Measurements from ENCODE around the gene NDUFB8.
A peak's percentile ranks its signal among the peaks of the same experiment; 100 is the strongest.

NDUFB8 gene

DNA sequence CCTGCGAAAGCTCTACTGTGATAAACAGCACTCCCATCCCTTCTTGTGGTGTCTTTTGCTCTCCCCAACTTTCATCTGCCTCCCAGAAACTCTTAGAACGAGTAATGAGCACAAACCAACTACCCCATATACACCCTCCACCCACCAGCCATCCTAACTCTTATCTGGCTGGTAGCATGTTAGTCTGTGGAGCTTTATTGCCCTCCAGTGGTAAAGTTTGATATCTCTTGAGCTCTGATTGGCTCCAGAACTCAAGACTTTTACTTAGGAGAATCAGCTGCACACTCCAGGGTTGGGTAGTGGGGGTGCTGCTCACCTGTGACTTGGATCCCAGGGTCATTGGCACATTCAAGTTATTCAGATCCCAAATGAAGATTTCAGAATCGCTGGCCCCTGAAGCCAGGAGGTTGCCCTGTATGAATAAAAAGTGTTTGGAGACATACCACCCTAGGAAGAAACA is 20.9 kb downstream of the NDUFB8 start:
- TF ChIP-seq CTCF (conservative IDR thresholded peaks at IDR 0.05; ENCODE audit: low read depth, low read length), result peak; percentile 77
- no peak overlapping the region for H3K4me3 ChIP-seq (ENCODE audit: low read depth, low read length)
- peak; percentile 79 for DNase-seq (ENCODE audit: low read depth)

GRCh38 chr10:100508266-100508665 is 21.4 kb downstream of the NDUFB8 start:
- TF ChIP-seq CTCF (conservative IDR thresholded peaks at IDR 0.05; ENCODE audit: low read depth, low read length), result no peak
- H3K4me3 ChIP-seq (ENCODE audit: low read depth, low read length), result no peak overlapping the region
- DNase-seq (ENCODE audit: low read depth), result no peak

- no peak overlapping the region for H3K4me3 ChIP-seq (ENCODE audit: low read depth, low read length)
- TF ChIP-seq CTCF (conservative IDR thresholded peaks at IDR 0.05; ENCODE audit: low read depth, low read length), result no peak
- DNase-seq (ENCODE audit: low read depth), result no peak
Measured at GRCh38 chr10:100507357-100507732, 22.3 kb downstream of the NDUFB8 start.

DNA sequence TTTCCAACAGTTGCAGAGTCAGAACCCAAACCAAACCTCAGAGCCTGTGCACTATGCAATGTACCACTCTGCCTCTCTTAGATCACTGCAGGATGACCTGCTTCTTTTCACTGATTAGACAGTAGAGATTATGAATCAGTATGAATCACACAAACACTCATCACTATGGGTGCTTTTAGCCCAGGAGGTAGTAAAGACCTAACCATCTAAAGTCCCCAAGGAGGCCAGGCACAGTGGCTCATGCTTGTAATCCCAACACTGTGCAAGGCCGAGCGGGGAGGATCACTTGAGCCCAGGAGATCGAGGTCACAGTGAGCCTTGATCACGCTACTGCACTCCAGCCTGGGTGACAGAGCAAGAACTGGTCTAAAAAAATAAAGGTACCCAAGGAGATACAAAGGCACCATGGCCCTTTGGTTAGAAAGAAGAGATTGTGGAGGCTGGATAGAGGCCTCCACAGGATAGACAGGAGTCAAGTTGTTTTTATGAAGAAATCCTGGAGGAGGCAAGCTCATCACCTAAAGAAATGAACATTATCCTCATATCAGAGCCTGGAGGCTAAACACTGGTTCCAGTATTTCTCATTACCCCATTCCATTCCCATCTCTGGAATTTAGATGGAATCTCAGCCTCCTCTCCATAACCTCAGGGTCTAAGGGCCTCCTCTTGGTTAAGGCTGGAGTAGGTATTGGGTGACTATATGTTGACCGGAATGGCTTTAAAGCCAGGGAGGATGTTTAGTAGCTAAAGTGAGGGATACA is 22.9 kb downstream of the NDUFB8 start:
- no peak overlapping the region for H3K4me3 ChIP-seq (ENCODE audit: low read depth, low read length)
- TF ChIP-seq CTCF (conservative IDR thresholded peaks at IDR 0.05; ENCODE audit: low read depth, low read length), result no peak
- no peak for DNase-seq (ENCODE audit: low read depth)

DNA sequence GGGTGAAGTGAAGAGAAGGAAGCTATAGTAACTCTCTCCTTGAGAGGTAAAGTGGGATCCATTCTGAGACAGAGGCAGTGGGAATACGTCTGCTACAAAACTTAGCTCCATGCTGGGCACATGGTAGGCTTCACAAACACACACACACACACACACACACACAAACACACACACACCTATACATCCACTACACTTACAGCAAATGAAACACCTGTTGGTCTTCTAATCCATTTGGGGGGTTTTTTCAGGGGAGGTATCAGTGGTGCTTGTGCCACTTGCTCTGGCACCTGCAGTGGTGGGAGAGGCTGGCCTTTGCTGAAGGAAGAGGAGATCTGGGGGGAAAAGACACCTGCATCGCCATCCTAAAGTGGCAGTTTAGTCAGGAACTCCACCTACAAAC is 24.5 kb downstream of the NDUFB8 start:
- no peak for TF ChIP-seq CTCF (conservative IDR thresholded peaks at IDR 0.05; ENCODE audit: low read depth, low read length)
- no peak for DNase-seq (ENCODE audit: low read depth)
- H3K4me3 ChIP-seq (ENCODE audit: low read depth, low read length), result no peak overlapping the region

DNA sequence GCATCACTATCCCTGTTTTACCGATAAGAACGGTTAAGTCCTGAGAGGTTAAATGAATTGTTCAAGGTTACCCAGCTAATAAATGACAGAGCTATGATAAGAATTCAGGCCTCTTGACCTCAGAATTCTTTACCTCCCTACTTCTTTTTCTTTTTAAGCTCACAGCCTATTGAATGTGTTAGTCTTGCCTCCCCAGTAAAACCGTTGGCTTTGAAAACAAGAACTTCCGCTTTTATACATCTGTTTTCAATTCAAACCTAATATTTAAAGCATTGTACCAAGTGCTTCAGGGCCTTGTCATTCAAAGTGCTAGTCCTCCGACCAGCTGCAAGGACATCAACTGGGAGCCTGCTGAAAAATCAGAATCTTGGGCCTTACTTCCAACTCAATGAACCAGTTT is 25.6 kb downstream of the NDUFB8 start:
- TF ChIP-seq CTCF (conservative IDR thresholded peaks at IDR 0.05; ENCODE audit: low read depth, low read length), result no peak
- DNase-seq (ENCODE audit: low read depth), result peak; percentile 63

GRCh38 chr10:100502926-100503494 is 26.7 kb downstream of the NDUFB8 start:
- no peak for DNase-seq (ENCODE audit: low read depth)
- no peak for TF ChIP-seq CTCF (conservative IDR thresholded peaks at IDR 0.05; ENCODE audit: low read depth, low read length)
- H3K4me3 ChIP-seq (ENCODE audit: low read depth, low read length), result no peak overlapping the region

More for the DNA sequence above, 25.6 kb downstream of the NDUFB8 start:
- no peak overlapping the region for H3K4me3 ChIP-seq (ENCODE audit: low read depth, low read length)

All from choroid plexus epithelial cell (primary cell).